HG02970 (cell line): ENCODE results near the gene BMF.

Source experiments
- ATAC-seq: cut with Tn5 transposase; IDR thresholded peaks from one replicate; pipeline ENCODE4 v1.9.1; 2021; ENCODE audit warnings: mild to moderate bottlenecking, moderate library complexity, moderate number of reproducible peaks; ENCODE audit not compliant: unreplicated experiment, low FRiP score

The BMF gene

GRCh38 chr15:40052604-40053003 lies 56.1 kb downstream of the BMF start:
- no peak for ATAC-seq

- no peak for ATAC-seq
These were observed 56.9 kb downstream of the BMF start for GRCh38 chr15:40051616-40052415.

DNA sequence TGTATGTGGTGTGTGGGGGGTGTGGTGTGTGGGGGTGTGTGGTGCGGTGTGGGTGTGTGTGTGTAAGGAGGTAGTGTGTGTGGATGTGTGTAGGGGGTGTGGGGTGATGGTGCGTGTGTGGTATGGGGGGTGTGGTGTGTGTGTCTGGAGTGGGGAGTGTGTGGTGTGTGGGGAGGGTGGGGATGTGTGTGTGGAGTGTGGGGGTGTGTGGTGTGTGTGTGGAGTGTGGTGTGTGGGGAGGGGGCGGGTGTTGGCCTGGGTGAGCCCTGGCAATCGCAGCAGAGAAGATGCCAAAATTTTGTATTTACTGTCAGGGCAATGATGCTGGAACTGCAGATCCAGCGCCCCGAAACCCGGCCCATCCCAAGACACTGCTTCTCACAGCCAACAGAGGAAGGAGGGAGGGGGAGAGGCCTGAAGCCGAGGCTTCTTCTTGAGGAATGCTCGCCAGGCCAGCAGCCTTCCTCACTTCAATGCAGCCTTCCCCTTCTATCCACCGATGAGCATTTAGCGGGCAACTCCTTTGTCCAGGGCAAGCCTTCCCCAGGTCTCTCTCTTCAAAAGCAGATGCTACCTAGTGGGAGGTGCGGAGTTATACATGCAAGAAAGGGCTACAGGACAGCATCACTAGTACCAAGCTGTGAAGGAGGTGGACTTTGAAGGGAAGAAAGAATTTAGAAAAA lies 57.8 kb downstream of the BMF start:
- ATAC-seq = no peak

GRCh38 chr15:40048926-40049475 lies 59.7 kb downstream of the BMF start:
- no peak for ATAC-seq

- no peak for ATAC-seq
These were observed 60.4 kb downstream of the BMF start for GRCh38 chr15:40048211-40048792.

DNA sequence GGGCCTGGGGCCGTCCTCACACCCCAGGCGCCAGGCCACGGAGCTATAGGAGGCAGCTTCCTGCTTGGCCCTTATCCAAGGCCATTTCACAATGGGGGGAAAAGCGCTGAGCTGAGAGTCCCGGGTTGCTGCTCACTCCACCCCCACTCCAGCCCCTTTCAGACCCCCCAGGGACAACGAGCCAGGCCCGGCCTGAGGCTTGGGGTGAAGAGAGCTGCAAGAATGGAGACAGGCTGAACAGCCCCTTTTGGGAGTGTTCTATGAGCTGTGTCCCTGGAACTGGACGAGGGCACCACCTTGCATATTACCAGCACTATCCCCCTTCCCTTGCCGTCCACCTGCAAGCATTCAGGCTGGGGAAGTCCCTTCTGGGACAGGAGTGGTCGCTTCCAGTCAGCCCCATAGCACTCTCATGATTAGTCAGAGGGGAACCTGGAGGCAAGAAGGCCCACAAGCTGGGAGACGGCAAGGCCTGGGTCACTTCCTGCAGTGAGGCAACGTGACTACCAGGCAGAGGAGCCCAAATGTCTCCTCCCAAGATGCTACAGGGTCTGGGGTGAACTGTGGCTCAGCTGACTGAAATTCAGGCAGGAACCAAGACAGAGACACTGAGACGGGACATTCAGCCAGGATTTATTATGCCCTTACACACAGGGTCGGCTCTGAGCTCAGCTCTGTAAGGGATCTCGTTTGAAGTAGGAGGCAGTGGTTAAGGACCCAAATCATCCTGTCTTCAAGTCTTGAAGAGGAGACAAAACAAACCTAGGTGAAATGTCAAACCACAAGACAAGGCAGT lies 61.1 kb downstream of the BMF start:
- no peak for ATAC-seq

- ATAC-seq = no peak
These were observed 61.8 kb downstream of the BMF start for GRCh38 chr15:40046721-40047414.

DNA sequence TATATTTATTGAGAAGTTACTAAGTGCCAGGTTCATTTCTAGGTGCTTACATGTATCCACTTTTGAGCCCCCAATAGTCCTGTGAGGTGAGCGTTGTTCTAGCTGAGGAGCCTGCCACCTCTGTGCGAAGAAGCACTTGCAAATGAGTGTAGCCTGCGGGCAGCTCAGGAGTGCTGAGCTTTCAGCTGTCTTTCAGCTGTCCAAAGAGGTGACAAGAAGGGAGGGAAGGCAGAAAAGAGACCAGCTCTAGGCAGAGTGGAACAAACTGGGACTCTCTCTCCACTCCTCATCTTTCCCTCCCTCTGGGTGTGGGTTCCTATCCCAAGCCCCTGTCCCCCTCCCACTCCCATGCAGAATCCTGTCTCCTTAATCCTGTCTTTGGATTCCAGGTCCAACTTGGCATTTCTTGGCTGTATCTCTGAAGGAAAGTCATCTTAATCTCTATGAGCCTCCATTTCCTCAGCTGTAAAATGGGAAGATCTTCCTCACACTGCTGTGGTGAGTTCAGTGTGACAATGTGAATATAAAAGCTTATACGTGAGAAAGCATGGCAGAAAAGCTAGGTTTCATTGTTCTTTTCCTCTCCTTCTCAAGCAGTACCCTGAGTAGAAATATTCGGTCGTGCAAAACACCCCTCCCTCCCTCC lies 63.0 kb downstream of the BMF start:
- no peak for ATAC-seq

- peak; percentile 55 for ATAC-seq
These were observed 63.7 kb downstream of the BMF start for GRCh38 chr15:40044717-40045571.

DNA sequence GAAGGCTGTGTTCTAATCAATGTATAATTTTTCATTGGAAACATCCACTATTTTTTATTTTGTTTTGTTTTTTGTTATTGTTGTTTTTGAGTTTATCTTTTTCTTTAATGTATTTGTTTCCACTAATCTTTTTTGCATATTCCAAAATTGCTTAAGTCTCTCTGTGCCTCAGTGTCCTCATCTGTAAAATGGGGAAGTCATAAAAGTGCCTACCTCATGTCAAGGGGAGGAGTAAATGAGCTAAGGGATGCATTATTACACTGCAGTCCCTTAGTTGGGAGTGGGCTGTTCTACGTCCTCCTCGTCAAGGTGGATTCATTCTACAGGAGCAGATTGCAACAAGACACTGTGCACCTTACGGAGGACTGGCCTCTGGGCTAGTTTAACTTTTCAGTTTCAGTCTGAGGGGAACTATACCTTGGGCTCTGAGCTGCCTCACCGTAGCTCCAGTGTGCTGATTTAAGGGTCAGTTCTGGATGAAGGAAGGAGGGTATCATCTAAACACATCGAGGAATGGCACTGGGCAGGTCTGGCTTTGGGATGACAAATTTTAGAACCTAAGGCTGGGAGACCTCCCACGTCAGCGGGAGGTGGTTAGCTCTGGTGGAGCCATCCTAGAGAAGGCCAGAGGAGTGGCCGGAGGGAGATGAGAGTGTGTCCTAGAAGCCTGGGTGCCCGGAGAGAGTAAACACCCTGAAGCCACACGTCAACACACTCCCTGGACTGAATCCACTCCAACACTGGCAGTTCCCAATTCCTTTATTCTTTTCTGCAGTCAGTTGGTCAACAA lies 64.6 kb downstream of the BMF start:
- ATAC-seq = no peak

- no peak for ATAC-seq
These were observed 65.8 kb downstream of the BMF start for GRCh38 chr15:40042791-40043320.

DNA sequence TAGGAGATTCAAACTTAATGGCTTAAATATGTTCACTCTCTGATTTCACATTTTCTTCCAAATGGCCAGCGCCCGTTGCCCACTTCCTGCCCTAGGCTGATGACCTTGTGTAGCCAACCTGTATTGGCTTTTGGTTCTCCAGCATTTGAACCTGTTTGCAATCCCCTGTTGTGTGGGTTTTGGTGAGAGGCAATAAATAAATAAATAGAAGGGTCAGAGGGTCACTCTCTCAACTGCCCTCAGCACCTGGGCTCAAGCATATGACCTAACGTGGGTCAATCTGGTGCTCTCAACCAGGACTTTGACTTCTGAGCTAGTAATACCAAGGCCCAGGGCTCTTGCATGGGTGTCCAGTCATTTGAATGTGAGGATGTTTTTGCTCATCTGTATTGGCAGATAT lies 67.9 kb downstream of the BMF start:
- no peak for ATAC-seq

- no peak for ATAC-seq
These were observed 68.4 kb downstream of the BMF start for GRCh38 chr15:40040293-40040635.

- peak; percentile 82 for ATAC-seq
These were observed 69.8 kb downstream of the BMF start, which contains the start of gene SRP14 for GRCh38 chr15:40038638-40039543. Gene SRP14, minus strand, starts transcription at chr15:40039181. Its CDS starts 65 bp downstream, at chr15:40039116.

GRCh38 chr15:40038275-40038637 lies 70.4 kb downstream of the BMF start:
- no peak for ATAC-seq
